BJ (cell line): Measurements from ENCODE around the gene C5. TPM values are rescaled to one million over a fixed set of nuclear protein-coding genes. Genes with fewer than 3 reads are reported as not detected.
"Not testable (repeated sequence)": the region's sequence is repeated elsewhere in the genome, so short reads cannot be mapped to it uniquely, and the experiment has no call there.

Experiments used
- CTCF ChIA-PET: fragments of 350-600 bp; formaldehyde crosslinking; extraction: SDS; loops from one replicate; lab custom pipeline; 2021; ENCODE audit warnings: antibody characterized with exemption, inconsistent platforms; lab: Yijun Ruan, JAX
- POLR2A ChIA-PET: fragments of 300-600 bp; sonication (Branson Sonifier 250); formaldehyde crosslinking; extraction: SDS; loops from one replicate; lab custom pipeline; 2021; ENCODE audit warnings: antibody characterized with exemption; lab: Charles Lee
- DNase-seq: peaks from one replicate; pipeline ENCODE4 v3.0.0-alpha.2; 2011; ENCODE audit warnings: low read depth
- H3K27me3 ChIP-seq: 2 replicates; pipeline ENCODE4 v1.6.0; 2011; ENCODE audit warnings: low read length; ENCODE audit not compliant: control insufficient read depth, insufficient read depth
- H3K36me3 ChIP-seq: 2 replicates; pipeline ENCODE4 v1.5.1; 2011; ENCODE audit warnings: low read length; ENCODE audit not compliant: control insufficient read depth, insufficient read depth
- H3K4me3 ChIP-seq: 2 replicates; pipeline ENCODE4 v1.5.1; 2011; ENCODE audit warnings: low read depth, mild to moderate bottlenecking, control low read depth, low read length
- CTCF ChIP-seq: IDR thresholded peaks from 2 replicates; pipeline ENCODE4 v1.5.1; 2011; ENCODE audit warnings: low read depth, mild to moderate bottlenecking, control low read depth, inconsistent platforms, low read length, moderate library complexity; ENCODE audit not compliant: insufficient read depth
- polyA plus RNA-seq: library from polyadenylated mRNA; depleted of rRNA; stranded (reverse); fragments of >200 nt; gene quantifications from 2 replicates; pipeline ENCODE4 v1.2.3, GENCODE V29; 2011

C5 gene
- polyA plus RNA-seq, 1 experiment = 1.4 TPM

- CTCF ChIA-PET = no interaction called here
- DNase-seq = no peak
- H3K27me3 ChIP-seq = no peaks in the 10 kb centered on the region
- H3K36me3 ChIP-seq = no peaks in the 10 kb centered on the region
- H3K4me3 ChIP-seq = no peak overlapping the region
- no peak for TF ChIP-seq CTCF
- POLR2A ChIA-PET = no interaction called here
Observed at GRCh38 chr9:120978987-120979386, 71.1 kb downstream of the C5 start.

- ChIA-PET CTCF (interaction anchor here (0.6 to 1.3 kb wide), 4 partner anchors 9 to 216 kb away, joined by 3 read pairs; no protein-coding TSS in a partner anchor), POLR2A (no interaction called here)
- Histone ChIP-seq H3K27me3 (no peaks in the 10 kb centered on the region), H3K4me3 (no peak overlapping the region), H3K36me3 (no peaks in the 10 kb centered on the region)
- TF ChIP-seq CTCF = no peak
- no peak for DNase-seq
Observed at GRCh38 chr9:120977321-120977720, 72.8 kb downstream of the C5 start.

GRCh38 chr9:120974921-120975320 is 75.2 kb downstream of the C5 start:
- ChIA-PET POLR2A (no interaction called here), CTCF (no interaction called here)
- Histone ChIP-seq H3K27me3 (no peaks in the 10 kb centered on the region), H3K4me3 (no peak overlapping the region), H3K36me3 (no peaks in the 10 kb centered on the region)
- DNase-seq = no peak
- TF ChIP-seq CTCF = no peak

GRCh38 chr9:120974181-120974580 is 75.9 kb downstream of the C5 start:
- Histone ChIP-seq H3K36me3 (no peaks in the 10 kb centered on the region), H3K27me3 (no peaks in the 10 kb centered on the region), H3K4me3 (no peak overlapping the region)
- TF ChIP-seq CTCF = no peak
- DNase-seq = no peak
- POLR2A ChIA-PET = no interaction called here
- CTCF ChIA-PET = interaction anchor here (0.9 kb wide), 1 partner anchor 14 kb away, joined by 4 read pairs; no protein-coding TSS in a partner anchor

GRCh38 chr9:120971938-120972337 is 78.1 kb downstream of the C5 start:
- no peak for DNase-seq
- Histone ChIP-seq H3K27me3 (no peaks in the 10 kb centered on the region), H3K36me3 (no peaks in the 10 kb centered on the region), H3K4me3 (no peak overlapping the region)
- ChIA-PET CTCF (interaction anchor here (0.7 to 0.9 kb wide), 2 partner anchors 9 kb away, joined by 3 to 4 read pairs; no protein-coding TSS in a partner anchor), POLR2A (no interaction called here)
- no peak for TF ChIP-seq CTCF

- POLR2A ChIA-PET, DNase-seq, H3K36me3 ChIP-seq, H3K4me3 ChIP-seq, H3K27me3 ChIP-seq: not testable (repeated sequence)
- CTCF ChIA-PET = interaction anchor here (0.9 kb wide), 1 partner anchor 10 kb away, joined by 4 read pairs; no protein-coding TSS in a partner anchor
Observed at GRCh38 chr9:120971471-120971870, 78.6 kb downstream of the C5 start.
